Mesenteric fat pad (tissue), 1 donor: Measurements from ENCODE around the gene PPBP. TPM values are rescaled to one million over a fixed set of nuclear protein-coding genes. Genes with fewer than 3 reads are reported as not detected.
"Not testable (repeated sequence)": the region's sequence is repeated elsewhere in the genome, so short reads cannot be mapped to it uniquely, and the experiment has no call there.

ENCODE experiments used
- DNase-seq: peaks from one replicate; pipeline ENCODE4 v3.0.0-alpha.2; 2020; ENCODE audit warnings: low spot score
- total RNA-seq: library from RNA; stranded (reverse); fragmentation: NEBNext Ultra II Directional; extraction: Animal tissue kit (Norgen Biotek cat#: 25700); gene quantifications from one replicate; pipeline ENCODE4 v1.2.1, GENCODE V29; 2021
- donor health status: DM: yes; HTN: yes; CAD: no.

PPBP gene
- total RNA-seq, 1 donor from 2014 or later, result 1.3 TPM

DNA sequence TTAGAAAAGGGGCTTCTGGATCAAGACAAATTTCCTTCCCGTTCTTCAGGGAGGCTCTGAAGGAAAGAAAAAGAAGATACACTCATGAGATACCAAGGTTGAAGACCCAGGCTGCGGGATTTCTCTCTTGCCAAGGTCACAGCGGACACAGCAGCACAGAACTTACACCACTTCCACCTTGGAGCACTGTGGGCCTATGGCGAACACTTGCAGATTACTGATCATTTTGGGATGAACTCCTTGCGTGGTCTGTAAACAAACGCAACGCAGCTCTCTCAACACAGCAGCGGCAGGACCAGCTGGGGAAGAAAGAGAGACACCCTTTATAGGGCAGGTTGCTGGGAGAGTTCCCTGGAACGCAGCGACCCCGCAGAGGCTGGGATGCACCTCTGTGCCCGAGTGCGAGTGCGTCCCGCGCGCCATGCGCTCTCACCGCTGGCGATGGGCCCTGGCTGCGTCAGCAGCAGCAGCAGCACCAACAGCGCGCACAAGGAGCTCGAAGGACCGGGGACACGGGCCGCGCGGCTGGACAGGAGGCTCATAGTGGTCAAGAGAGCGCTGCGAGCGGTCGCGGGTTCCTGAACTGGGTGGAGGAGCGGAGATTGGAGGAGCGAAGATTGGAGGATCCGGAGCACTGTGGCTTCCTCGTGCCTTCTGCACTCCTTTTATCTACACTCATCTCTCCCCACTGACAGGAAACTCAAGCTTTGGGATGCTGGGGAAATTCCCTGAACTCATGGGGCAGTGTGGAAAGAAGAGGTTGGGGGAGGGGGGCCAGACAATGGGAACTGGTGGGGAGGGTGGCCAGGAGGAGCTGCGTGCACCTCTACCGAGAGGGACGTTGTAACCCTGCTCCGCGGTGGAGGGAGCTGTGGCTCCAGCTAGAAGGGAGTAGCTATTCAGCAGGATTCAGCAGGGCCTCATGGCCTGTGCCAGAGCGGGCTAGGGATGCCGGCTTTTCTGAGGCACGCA, 10.3 kb upstream of the PPBP start, which contains the start of gene CXCL5:
Gene CXCL5 (minus strand): TSS at position 638 of the 972 bp plus-strand sequence. CDS start 96 bp downstream, at position 542.
- DNase-seq, result no peak

DNA sequence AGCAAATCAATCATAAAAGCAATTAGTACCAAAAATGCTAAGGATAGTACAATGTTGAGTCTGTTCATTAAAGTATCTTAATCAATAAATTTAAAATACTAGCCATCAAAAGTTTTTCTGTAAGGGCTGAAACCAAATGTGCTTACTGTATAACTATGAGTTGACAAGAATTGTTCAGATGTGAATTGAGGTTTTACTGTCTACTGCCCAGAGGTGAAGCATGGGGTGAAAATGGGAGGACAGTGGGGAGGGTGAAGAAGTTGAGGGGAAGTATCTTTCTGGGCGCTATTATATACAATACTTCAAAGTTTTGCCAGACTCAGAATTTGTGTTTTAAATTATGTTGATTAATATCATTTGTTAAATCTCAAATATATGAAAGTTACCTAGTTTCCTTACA, 4.1 kb upstream of the PPBP start:
- no peak for DNase-seq

DNA sequence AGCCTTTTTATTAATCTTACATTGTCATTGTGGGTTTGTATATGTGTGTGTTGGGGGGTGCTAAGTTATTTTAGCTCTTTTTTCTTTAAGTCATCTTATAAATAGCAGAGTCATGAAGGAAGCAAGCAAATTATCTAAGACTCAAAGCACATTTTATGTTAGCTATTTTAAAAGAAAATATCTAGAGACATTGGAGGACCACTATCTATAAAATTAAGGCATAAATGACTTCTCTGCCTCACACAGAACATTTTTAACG, 3.7 kb upstream of the PPBP start:
- no peak for DNase-seq

DNA sequence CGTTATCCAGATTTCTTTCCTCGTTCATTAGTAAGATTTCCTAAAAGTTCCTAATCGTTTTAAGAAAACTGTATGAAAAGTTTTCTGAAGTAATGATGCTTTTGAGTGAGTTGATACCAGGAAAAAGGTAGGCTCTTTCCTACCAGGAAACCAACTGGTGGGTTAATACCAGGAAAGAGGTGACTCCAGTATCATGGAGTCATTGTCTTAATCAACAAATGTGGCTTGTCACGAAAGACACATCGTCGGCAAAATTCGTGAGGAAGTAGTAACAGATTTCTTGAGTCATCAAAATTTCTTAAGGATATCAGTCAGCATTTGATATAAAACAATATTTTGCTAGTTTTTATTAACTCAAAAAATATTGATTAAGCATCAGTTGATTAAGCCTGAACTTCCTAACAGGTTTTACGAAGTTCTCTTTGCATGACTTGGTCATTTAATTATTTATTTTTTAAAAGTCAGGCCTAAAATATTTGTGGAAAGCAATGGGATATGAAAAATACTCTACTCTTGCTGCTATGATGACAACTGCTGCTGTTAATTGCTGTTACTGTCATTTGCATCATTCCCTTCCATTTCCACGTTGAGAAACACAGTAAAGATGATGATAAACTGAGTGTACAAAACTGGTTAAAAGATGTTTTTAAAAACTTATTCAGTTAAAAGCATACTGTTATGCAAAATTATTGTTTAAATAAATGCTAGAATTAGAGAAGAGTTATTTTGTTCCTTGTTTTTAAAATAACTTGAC, 3.2 kb upstream of the PPBP start:
- no peak for DNase-seq

DNA sequence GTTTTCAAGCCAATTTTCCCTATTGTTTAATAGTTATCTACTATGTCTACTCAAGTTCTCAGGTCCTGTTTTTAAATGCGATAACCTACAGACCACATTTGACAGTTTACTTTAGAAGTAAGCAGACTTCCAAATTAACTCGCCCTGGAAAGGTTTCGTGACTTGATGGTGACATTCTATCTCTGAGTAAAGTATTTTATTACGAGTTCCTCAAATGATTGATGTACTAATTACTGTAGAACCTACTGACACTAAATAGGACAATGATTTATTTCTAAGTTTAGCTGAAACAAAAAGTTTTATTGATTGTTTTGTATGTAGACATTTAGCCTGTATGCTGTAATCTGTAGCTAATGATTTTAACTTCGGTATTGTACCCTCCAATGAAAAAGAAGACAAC, 1.9 kb upstream of the PPBP start:
- DNase-seq, result no peak

DNA sequence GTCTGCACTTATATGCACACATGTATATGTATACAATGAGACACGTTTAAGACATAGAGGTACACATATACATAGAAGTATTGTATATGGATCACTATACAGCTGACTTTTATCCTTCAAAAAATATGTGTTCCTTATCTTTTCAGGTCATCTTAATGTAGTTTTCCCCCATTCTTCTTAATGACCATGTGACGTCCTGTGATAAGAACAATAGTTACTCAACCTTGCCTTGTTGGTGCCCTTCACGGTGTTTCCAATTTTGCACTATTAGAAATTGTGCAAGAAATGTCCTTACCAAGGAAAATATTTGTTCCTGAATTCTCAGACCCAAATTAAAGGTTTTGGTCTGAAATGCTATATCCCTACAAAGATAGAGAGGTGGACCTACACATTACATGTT, 1.0 kb upstream of the PPBP start:
- DNase-seq, result no peak

DNA sequence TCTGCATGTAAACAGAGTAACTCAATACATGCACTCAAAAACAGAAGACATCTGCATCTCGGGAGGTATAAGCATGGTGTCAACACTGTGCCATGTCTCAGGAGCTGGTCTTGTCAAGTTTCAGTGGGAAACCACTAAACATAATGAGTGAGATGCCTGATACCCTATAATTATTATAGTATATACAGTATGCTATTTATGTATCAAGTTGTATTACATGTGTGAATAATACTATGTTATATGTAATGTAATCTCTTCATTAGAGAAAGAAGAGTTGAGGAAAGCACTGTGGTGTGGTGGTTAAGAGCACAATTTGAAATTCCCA, 2.5 kb downstream of the PPBP start:
- no peak for DNase-seq

DNA sequence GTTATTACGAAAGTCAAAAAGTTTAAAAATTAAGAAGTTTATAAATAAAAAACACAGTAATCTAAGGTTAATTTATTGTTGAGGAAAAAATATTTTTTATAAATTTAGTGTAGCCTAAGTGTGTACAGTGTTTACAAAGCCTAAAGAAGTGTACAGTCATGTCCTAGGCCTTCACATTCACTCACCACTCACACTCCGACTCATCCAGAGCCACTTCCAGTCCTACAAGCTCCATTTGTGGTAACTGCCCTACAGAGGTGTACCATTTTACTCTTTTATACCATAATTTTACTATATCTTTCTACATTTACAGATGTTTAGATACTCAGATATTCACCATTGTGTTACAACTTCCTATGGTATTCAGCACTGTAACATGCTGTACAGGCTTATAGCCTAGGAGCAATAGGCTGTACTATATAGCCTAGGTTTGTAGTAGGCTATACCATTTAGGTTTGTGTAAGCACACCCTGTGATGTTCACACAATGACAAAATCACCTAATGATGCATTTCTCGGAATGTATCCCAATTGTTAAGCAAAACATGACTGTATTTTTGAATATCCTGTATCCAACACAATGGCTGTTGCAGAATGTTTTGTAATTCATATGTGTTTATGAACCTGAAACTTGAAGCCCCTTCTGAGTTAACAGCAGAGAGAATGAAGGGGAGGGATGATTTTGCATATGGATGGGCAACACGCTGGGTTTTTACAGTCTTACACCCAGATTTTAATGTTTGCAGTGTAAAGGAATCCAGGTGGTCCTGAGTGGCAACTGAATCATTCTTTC, 3.1 kb downstream of the PPBP start:
- DNase-seq, result no peak

DNA sequence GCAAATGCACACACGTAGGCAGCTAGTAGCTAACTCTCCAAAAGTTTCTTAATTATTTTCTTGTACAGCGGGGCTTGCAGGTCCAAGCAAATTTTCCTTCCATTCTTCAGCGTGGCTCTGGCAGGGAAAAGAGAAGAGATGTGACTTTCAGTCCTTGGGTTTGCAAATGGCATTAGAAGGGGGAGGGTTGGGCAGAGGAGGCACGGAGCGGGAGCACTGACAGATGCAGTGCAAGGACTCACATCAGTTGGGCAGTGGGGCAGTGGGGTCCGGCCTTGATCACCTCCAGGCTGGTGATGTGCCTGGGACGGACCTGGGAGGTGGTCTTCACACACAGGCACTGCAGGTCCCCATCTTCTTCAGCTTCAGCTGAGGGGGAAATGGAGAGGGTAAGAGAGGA, 6.8 kb downstream of the PPBP start:
- DNase-seq, result not testable (repeated sequence)

DNA sequence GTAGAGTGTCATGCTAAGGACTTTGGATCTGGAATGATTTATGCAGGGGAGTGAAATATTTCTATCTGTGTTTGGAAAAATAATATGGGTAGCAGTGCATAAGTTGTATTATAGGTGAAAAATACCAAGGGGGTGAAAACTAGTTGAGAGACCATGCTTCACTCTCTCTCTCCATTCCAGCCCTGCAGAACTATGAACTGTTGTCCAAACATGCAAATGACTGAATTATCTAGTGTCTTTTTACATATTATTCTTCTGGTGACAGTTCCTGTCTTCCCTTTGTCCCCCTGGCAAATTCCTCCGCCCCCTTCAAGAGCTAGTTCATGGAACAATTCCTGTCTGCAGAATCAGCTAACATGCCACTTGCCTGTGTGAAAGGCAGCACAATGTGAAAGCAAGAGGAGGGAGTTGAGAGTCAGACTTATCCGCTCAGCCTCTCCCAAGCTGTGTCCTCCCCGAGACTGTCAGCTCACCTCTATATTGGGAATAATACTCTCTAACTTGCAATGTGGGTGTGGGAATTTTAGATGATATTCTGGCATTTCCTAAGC, 8.5 kb downstream of the PPBP start:
- DNase-seq, result no peak

DNA sequence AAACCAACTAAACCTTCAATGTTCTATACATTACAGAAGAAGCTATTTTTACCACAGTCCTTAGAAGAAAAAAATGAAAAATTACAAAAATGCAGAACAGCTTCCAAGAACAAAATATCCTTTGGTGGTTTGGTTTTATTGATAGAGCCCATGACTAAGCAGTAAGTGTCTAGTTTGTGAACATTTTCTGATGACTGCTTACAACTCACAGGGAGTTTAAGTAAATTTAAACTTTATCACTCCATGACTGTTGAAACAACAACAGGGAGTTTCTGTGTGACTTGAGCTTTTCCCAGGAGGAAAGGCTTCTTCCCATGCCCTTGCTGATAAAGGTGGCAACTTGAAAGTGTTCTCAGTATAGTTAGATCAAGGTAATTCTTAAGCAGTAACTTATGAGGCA, 9.1 kb downstream of the PPBP start:
- DNase-seq, result no peak

DNA sequence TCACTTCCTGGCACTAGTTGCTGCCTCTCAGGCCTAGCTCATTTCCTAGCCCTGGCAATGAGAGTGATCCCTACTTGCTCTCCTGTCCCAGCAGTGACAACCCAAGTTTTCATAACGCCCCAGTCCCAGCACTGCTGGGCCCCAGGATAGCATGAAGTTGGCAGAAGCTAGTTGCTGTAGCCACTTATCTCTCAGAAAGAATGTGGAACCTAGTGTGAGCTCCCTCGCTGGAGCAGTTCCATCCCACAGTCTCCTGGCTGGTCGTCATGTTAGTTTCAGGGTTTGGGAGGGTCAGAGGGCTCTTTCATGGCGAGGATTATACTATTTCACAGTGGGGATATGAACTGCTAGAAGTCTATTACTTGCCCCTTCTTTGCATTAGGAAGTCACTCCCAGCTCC, 11.3 kb downstream of the PPBP start:
- no peak for DNase-seq

DNA sequence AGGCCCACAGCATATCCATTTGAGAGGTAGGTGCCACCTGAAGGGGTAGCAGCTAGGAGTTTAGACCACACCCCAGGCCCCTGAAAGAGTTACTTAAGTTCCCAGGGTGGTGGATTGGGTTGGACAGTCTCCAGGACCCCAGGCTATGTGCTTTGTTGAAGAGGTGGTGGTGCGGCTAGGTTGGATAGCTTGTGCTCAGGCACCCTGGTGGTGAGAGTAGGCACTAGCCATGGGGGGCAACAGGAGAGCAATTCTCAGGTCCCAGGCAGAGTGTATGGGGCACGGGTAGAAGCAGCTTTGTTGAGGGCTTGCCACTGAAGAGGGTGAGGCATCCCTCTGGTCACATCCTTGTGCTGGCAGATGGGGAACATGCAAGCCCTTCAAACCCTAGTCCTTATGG, 11.8 kb downstream of the PPBP start:
- no peak for DNase-seq

DNA sequence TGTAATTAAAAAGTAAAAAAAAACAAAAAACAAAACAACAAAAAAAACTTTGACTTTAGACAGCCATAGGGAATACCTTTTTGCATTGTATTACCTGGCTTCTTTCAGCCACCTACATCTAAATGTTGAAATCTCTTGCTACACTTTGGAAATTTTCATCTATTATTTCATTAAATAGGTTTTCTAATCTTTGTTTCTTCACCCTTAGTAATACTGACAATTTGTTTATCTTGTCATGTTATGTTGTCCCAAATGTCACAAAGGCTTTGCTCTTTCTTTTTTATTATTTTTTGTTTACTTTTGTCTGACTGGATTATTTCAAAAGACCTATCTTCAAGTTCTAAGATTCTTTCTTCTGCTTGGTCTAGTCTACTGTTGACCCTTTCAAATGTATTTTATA, 13.6 kb downstream of the PPBP start:
- no peak for DNase-seq

DNA sequence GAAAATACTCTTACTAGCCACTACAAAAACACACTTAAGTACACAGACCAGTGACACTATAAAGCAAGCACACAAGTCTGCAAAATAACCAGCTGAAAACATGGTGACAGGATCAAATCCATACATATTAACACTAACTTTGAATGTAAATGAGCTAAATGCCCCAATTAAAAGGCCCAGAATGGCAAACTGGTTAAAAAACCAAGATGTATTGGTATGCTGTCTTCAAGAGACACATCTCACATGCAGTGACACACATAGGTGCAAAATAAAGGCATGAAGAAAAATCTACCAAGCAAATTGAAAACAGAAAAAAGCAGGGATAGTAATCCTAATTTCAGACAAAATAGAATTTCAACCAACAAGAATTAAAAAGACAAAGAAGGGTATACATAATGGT, 17.0 kb downstream of the PPBP start:
- DNase-seq, result no peak

DNA sequence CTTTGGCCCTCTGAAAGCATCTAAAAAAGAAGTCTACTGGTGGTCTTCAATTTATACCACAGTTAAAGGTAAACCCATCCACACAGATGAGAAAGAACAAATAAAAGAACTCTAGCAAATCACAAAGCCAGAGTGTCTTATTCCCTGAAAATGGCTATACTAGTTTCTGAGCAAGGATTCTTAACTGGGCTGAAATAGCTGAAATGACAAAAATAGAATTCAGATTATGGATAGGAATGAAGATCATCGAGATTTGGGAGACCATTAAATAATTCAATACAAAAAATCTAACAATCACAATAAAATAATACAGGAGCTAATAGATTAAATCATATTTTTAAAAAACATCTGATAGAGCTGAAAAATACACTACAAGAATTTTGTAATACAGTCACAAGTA, 18.0 kb downstream of the PPBP start:
- no peak for DNase-seq

DNA sequence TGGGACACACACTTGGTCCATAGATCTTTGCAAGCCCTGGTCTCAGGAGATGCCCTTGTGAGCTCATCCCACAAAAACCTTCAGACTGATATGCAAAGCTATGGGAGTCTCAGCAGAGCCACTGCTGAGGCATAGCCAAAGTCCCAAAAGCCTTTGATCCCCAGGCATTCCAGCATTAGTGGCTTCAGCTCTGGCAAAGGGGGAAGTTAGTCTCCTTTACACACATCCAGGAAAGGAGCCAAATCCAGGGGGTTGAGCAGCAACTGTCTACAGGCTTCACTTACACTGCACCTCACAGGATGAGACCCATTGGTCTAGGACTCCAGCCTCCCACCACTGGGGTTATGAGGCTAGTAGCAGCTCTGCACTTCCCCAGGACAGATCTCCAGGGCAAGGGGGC, 20.1 kb downstream of the PPBP start:
- no peak for DNase-seq

DNA sequence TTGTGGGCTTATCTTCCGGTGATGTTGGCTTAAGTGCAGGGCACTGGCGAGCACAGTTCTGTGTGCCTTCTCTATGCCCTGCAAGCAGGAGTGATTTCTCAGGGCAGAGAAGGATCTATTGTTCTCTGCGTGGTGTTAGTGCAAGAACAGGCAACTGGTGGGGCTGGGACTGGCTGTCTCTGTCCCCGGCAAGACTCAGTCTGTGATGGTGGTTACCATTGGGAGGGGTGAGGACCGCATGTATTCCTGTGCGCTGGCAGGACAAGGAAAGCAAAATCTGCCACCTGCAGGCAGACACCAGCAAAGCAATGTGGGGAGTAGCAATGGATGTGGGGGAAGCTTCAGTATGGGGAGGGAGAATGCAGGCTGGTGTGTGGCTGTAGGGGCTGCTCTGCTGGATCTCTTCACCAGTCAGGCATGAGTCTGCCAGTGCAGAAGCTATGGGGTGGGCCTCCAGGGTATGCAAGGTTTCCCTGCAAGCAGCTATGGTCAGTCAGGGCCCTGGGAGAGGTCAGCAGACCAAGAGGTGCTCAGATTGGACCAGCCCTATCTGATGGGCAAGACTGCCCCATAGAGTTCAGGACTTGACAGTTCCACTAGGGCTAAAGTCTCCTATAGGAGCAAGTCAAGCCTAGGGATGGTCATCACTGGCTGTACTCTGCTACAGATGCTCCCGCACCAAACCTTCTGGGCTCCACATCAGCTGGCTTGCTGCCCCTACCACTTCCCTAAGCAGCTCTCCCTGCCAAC, 23.0 kb downstream of the PPBP start:
- DNase-seq, result no peak

DNA sequence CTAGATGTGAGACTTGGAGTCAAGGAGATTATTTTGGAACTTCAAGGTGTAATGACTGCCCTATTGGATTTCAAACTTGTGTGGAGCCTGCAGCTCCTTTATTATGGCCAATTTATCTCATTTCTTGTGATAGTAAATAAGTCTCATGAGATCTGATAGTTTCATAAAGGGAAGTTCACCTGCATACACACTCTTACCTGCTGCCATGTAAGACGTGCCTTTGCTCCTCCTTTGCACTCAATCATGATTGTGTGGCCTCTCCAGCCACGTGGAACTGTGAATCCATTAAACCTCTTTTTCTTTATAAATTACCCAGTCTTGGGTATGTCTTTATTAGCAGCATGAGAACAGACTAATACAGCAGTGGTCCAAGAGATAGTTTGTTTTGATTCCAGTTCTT, 25.3 kb downstream of the PPBP start:
- DNase-seq, result no peak

DNA sequence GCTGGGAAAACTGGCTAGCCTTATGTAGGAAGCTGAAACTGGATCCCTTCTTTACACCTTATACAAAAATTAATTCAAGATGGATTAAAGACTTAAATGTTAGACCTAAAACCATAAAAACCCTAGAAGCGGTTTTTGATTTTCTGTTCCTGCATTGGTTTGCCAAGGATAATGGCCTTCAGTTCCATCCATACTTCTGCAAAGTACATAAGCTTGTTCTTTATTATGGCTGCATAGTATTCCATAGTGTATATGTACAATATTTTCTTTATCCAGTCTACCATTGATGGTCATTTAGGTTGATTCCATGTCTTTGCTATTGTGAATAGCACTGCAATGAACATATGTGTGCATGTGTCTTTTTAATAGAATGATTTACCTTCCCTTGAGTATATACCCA, 28.9 kb downstream of the PPBP start:
- not testable (repeated sequence) for DNase-seq

DNA sequence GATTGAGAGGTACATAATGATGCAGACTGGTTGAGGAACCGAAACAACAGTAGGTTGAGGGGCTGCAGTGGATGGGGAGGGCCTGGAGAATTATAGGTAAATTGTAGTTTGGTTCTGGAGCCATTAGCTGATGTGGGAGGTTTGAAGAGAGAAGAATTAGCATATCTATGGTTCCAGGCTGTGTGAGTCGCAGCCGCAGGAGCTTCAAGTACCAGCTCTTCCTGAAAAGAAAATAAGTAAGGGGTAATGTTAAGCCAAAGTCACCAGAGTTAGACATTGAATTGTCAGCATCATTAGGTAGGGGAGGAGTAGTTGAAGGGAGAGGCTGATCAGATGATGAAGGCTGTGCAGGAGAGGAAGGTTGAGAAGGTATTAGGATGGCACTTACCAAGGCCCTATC, 35.6 kb downstream of the PPBP start:
- no peak for DNase-seq
